ENCODE results near the gene NFIX.

GRCh38 chr19:13137290-13137794 lies 142.1 kb downstream of the NFIX start:
- no peak for TF ChIP-seq CTCF (IDR thresholded peaks at IDR 0.05)
- TF ChIP-seq POLR2A (IDR thresholded peaks at IDR 0.05): no peak
- TF ChIP-seq EP300 (IDR thresholded peaks at IDR 0.05): no peak

All from ovary (tissue), 3 donors.